CD4-positive, alpha-beta T cell treated with Interleukin-6 at 100 ng/mL for 8 hours (primary cell): ENCODE measurements around the gene THSD4.

ENCODE experiments used
- DNase-seq: peaks from one replicate; pipeline ENCODE4 v3.0.0-alpha.2; 2020; ENCODE audit warnings: mixed read lengths, low spot score

Gene THSD4

DNA sequence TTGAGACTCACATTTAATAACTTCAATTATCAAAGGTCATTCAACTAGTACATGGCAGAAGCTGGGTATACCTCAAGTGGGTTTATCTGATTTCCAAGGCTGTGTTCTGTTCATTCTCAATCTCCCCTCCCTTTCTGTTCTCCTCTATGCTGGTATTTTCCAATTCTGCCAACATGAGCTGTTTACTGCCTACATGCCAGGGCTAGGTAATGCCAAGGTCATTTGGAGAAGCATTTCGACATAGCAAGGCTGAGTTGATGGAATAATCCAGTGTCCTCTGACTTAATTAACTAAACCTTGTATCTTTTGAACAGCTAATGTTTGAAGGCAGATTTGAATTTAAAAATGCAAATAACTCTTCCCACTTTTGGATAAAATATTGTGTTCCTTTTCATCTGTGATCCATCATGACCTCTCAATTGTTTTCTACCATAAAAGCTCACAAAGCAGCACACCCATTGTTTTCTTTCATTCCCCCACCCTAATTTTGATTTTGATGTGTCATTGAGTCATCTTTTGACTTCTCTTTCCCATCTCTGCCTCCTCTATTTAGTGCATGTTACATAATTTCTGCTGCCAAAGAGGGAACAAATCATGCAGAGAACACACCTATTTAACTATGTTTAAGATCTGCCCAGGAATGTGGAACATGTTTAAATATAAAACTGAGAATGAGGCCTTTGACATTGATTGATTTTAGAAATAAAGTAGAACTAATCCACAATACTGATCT lies 386.2 kb downstream of the THSD4 start:
- DNase-seq: no peak

DNA sequence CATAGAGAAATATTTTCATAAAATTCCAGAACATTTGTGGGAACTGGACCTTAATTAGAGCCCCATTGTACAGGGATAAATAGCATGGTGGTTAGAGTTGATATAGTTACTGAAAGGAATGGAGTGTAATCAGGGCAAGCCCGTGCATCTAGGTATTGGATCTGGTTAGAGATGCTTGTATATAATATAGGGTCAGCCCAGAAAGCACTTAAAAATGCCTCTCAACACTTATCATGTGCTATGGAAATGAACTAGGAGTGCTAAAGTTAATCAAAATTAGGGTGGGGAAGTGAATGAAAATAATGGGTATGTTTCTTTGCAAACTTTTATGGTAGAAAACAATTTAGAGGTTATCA lies 386.8 kb downstream of the THSD4 start:
- no peak for DNase-seq

DNA sequence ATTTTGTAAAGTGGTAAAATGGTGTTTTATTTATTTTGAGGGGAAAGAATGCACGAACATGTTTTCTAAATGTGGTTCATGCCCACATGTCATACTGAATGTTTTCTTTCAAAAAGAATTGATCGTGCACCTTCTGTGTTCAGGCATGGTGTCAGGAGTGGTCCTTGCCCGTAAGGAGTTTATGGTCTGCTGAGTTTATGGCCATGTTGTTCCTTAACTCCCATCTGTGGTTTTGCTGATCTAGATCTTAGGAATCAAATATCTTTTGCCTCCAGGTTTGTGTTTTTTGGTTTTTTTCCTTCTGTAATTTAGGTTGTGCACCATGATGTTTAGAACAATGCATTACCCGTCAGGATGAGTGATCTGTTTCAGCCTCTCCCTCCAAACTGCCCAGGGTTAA lies 390.7 kb downstream of the THSD4 start:
- no peak for DNase-seq

DNA sequence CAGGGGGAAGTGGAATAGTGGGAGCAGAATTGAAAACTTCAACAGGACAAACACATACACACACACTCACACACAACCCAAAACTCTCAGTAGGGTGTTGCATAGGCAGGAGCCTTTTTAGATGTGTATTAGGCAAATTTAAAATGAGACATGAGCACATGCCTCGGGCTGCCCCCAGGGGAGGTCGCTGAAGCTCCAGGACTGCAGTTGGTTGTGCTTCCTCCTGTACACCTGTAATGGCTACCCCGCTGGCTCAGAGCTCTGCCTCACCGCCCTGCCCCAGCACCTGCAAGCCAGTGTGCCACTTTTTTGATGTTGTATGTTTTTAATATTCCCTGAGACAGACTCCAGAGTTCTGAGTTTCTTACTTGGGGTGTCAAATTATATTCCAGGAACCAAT lies 391.7 kb downstream of the THSD4 start:
- no peak for DNase-seq

DNA sequence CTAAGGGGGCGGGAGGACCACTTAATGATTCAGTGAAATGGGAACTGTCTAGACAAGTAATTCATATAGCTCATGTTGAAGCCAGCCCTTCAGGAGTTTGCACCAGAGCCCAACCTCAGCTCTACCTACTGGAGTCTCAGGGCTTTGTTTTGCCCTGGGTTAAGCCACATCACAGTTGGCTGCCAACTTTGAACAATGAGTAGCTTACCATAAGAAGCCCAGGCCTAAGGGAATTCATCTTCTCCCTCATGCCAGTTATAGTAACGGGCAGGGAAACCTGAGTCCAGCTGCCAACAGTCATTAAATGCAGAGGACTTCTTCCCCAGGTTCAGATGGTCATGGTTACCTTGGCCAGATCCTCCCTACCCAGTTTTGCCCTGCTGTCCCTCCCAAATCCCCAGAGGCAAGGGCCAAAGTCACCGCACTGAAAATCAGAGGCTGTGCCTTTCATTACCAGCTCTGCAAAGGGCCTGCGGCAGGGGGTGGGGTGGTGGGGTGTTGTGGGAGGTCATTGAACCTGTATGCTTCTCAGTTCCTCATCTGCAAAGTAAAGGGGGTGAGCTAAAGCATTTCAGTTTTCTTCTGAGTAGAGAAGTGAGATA lies 392.9 kb downstream of the THSD4 start:
- no peak for DNase-seq

DNA sequence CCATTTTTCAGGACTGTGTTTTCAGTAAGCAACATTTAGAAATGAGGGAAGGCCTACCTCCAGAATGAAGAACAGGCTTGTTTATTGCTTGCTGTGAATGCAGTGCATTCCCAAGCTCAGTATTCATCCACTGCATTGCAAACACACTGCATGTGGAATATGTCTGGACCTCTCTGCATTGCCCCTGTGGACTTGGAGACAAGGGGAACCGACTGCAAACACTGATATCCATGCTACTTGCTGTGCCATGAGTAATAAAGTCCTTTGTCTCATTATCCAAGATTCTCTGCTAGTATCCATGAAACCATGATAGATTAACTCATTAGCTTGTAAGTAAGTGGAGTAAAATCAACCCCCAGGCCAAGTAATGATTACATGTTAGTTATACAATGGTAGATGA lies 393.9 kb downstream of the THSD4 start:
- DNase-seq: no peak

DNA sequence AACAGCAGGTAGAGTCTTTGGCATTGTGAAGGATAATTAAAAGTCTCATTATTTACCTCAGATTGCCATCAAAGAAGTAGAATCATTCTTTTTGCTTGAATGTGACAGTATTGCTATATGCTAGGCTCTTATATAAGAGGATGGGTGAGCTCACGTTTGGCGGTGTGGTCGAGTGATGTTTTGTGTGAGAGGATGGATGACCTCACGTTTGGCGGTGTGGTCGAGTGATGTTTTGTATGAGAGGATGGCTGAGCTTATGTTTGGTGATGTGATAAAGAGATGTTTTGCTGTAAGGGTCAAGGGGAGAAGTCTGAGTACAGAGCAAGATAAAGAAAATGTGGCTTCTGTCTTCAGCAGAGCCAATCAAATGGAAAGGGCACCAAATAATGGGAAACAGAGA lies 395.5 kb downstream of the THSD4 start:
- no peak for DNase-seq

DNA sequence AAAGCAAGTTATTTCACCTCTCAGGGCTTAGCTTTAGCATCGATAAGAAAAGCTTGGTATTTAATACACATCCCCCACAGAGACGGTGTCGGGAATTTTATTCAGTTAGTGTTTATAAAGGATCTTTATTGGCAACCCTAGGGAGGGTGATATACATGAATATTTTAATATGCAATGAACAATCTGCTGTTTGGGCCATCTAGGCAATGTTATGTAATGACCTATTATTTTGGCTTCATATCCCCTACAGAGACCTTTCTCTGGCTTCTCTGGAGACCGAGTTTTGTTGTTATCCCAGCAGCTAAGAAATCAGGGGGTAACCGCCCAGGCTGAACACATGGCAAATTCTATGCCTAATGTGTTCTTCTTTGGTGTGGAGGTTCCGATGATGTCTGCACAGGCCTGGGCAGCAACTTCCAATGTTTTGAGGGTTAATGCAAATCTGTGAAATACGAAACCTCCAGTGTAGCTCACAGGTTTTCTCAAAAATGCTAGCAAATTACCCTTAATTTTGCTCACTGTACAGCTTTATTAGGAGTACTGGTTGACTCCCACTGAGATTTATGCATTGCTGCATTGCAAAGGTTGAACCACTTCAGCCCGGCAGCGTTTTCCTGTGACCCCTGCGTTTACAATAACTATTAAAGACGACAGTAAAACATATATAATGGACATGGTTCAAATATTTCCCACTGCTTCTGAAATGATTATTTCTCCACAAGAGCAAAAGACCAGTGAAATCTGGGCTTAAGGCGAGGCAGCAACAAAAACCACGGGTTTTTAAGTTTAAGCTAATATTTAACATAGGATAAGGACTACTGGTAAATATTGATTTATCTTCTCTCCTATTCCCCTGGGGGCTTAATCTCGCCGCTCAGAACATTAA lies 396.8 kb downstream of the THSD4 start:
- DNase-seq: no peak

DNA sequence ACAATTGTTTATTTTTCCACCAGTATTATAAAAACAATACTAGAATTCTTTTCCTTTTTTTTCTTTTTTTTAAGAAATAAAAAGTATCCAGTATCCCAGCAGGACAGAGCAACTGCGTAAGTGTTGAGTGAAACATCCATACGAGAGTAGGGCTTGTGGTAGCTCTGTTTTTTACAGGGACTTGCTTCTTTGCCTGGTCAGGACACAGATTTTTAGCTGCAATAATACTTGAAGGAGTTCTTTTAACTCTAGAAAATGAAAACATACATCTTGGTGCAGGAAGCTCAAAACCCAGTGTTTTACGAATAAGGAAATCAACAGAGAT lies 397.4 kb downstream of the THSD4 start:
- DNase-seq: no peak

DNA sequence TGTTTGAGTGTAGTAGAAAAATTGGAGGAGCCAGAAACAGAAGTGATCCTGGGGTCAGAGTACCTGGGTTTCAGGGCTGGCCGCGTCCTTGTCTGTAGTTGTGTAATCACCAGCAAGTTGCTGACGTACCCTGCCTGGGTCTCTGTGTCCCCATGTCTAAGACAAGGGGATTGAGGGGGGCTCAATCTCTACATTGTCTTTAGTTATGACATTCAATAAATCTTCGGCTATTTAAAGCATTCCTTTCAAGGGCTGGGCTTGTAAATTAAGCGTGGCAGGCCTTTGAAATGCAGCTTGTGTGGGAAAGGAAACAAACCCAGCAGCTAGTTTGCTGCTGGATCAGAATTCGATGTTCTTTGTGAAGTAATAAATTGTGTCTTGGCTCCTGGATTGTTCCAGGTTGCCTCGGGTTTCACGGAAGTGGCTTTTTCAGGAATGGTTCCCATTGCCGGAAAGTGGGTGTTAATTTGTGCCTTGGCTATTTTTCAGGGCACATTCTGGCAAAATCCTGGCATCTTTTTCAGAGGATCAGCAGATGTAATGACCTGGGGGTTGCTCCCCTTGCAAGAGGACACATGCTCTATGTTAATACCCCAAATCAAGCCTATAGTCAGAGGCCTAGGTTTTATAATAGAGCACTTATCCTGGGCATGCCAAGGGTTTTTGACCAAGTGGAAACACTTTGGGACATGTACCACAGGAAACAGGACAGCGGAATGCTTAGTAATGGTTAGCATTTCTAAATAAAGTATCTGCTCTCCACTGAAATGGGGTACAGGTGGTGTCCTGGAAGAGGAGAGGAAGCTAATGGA lies 400.3 kb downstream of the THSD4 start:
- no peak for DNase-seq

DNA sequence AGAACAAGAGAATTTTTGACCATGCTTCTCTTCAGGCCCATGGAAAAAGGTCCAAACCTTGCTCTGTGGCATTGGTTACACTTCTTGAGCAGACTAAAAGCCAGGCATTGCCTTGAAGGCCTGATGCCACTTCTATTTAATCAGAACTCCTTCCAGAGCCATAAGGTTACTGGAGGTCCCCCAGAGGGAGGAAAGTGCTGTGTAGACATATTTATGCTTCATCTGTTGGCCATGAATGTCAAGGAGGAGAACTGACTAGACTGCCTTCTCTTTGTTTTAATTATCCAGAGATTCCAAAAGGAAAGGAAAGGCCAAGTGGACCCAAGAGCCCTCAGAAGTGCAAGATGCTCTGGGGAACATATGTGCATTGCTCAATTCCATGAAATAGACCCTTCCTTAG lies 402.5 kb downstream of the THSD4 start:
- DNase-seq: no peak

DNA sequence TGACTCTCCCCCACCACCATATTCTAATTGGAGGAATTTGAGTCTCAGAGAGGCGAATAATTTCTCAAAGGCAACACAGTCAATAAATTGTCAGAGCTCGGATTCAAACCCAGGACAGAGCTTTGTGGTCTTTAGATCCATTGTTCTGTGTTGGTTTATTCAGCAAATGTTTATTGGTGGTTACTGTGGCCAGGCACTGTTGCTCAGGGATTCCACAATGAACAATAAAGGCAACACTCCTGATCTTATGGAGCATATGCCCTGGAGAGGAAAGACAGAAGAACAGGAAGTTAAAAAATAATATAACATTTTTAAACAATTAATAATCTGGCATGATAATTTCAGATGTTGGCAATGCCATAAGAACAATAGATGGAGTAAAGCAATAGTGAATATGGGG lies 403.4 kb downstream of the THSD4 start:
- DNase-seq: no peak

DNA sequence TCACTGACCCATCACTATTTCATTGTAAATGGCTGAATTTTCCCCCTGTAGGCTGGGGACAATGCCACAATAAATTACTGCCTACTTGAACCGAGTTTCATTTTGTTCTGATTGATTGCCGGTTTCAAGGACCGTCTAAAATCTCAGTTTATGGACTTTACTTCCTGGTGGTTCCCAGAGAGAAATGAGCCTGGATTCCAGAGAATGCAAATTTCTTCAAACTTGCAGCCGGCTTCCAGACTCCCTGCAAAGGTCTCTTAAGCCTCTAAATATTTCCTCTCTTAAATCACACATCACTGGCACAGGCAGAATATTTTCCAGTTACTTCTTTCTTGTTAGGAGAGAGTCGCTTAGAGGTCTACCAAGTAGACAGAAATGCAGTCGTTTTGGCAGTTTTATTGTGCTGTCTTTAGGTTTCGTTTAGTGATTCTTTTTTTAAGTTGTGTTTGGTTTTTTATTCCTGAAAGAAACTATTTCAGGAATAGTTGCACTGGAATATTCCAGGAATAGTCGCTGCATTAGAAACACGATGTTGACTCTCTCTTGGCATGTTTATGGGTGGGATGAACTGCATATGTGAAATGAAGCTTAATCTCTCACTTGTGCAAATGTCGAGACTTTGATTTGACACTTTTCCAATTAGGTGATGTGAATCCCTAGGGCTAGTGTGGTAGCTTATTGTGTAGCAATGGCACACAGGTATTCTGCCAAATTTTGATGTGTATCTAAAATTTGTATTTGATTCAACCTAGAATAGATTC lies 411.0 kb downstream of the THSD4 start:
- DNase-seq: no peak

DNA sequence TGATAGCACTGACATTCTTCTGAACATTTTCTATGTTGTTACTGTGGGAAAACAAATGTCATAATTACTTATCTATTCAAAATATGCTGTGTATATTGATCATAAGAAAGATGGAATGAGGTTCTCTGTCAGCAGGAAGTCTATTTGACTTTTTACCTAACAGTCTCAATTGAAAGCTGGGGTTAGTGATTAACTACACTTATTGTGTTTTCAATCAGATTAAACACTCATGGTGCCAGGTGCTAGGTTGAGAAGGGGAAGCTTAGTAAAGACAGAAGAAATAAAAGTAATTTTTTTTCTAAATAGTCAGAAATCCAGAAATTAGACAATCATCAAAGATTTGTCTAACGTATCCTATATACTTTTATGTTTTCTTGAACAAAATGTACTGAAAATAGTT lies 414.1 kb downstream of the THSD4 start:
- no peak for DNase-seq

DNA sequence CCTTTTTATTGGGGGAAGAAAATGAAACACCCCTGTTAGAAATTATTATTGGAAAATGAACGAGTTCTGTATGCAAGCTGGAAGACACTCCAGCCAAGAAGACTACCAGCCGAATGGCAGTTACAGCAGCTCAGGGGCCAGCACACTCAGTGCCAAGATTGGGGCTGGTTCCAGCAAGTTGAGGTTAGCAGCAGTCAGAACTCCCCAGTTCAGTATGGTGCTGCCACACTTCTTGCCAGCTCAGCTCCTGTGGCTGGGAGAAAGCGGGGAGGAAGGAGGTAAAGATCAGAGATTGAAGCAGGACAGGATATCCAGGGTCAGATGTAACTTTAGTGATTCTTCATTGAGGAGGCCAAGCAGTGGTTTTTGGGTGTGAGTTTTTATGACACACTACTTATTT lies 414.8 kb downstream of the THSD4 start:
- no peak for DNase-seq

DNA sequence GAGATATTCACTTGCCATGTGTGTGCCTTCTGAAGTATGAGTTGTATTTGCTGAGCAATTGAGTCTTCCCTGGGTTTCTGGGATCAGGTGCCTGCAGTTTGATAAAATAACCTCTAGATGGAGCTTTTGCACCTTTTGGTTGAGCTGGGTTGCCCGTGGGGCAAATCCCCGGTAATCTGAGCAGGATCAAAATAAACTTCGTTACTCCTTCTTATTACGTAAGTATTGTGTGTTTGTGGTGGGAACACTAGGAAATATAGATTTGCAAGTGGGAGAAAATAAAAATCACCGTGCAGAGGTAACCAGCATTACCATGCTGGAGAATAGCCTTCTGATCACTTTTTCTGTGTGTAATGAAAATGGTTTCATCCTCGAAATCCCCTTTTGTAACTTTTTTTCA lies 417.7 kb downstream of the THSD4 start:
- no peak for DNase-seq

DNA sequence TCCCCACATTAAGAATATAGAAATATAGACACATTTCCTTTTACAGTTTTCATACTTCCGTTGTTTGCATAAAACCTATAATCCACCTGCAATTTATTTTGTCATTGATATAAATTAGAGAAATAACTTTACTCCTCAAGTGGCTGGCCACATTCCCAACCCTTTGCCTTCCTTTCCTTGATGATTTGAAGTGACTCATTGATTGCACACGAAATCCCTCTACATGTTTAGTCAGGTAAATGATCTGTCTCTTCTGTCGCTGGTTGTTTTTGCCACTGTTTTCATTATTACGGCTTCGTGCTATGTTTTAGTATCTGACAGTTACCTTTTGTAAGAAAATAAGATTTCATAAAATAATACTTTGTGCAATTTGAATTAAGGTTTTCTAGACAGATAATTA lies 422.9 kb downstream of the THSD4 start:
- DNase-seq: no peak

DNA sequence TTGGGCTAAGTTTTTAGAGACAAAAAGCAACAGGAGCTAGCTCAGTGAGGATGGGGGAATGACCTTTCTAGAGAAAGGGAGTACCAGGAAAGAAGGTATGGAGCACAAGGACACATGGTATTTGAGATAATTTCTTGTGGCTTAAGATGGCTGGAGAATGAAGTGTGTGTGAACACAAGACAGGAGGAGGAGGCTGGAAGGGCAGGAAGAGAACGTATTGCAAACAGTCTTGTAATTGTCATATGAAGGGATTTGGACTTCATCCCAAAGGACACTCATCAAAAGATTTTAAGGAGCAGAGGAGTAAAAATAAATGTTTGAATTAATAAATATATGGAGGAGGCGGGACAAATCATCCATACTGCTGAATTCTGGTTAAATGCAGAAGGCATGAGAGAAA lies 426.5 kb downstream of the THSD4 start:
- no peak for DNase-seq

DNA sequence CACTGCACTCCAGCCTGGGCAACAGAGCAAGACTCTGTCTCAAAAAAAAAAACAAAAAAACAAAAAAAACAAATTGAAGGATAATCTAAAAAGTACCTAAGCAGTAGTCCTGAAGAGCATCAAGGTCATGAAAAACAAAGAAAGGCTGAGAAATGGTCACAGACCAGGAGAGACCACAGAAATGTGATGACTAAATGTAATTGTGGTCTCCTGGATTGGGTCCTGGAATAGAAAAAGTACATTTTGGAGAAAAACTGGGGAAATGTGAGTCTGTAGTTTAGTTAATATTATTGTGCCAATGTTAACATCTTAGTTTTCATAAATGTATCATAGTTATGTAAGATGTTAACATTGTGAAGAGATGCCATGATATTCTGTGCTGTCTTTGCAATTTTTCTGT lies 427.6 kb downstream of the THSD4 start:
- no peak for DNase-seq

DNA sequence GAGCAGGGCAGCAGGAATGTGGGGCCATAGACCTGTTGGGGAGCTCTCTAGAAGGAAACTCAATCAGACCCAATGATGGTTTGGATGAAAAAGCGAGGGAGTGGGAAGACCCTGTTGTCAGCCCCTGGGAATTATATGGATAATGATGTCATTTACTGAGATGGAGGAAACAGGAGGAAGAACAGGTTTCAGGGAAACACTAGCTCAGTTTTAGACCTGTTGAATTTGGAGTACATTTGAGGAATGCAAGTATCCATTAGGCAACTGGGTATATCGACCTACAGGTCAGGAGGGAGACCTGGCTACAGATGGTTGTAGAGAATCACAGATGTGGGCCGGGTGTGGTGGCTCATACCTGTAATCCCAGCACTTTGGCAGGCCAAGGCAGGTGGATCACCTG lies 428.1 kb downstream of the THSD4 start:
- DNase-seq: no peak

DNA sequence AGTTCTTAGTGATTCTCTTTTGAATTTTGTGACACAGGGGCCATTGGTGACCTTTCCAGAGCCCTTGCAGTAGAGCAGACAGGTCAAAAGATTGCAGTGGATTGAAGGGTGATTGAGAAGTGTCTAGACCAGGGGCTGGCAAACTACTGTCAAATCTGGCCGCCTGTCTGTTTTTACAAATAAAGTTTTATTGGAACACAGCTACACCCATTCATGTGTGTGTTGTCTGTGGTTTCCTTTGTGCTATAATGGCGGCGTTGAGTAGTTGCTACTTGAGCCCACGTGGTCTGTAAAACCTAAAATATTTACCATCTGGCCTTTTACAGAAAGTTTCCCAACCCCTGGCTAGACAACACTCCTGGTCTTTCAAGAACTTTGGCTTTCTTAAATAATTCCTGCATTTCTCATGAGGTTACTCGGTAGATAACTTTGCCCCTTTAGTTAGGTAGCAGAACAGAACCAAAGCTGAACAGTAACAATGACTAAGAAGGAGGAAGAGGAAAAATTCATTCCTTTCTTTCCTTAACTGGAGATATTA lies 430.0 kb downstream of the THSD4 start:
- no peak for DNase-seq

DNA sequence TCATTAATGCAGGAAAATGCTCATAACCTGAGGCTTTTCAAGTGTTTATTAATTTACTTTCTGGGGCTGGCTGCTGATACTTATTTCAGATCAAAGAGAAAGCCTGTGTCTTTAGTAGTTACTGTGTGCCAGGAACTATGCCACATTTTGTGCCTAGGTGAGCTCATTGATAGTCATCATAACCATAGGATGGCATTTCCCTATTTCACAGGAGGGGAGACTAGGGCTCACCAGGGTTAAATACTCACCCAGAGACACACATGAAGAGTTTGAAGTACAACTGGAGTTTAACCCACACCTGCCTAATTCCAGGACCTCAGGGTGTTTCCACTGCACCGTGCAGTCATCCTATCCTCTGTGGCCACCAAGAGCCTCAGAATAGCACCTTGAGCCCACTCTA lies 430.7 kb downstream of the THSD4 start:
- no peak for DNase-seq
